CD4-positive, alpha-beta T cell treated with Interleukin-4 for 4 hours (primary cell): ENCODE results near the gene PLCD3.

ENCODE experiments used
- DNase-seq: peaks from one replicate; pipeline ENCODE4 v3.0.0-alpha.2; 2020

The PLCD3 gene, protein sequence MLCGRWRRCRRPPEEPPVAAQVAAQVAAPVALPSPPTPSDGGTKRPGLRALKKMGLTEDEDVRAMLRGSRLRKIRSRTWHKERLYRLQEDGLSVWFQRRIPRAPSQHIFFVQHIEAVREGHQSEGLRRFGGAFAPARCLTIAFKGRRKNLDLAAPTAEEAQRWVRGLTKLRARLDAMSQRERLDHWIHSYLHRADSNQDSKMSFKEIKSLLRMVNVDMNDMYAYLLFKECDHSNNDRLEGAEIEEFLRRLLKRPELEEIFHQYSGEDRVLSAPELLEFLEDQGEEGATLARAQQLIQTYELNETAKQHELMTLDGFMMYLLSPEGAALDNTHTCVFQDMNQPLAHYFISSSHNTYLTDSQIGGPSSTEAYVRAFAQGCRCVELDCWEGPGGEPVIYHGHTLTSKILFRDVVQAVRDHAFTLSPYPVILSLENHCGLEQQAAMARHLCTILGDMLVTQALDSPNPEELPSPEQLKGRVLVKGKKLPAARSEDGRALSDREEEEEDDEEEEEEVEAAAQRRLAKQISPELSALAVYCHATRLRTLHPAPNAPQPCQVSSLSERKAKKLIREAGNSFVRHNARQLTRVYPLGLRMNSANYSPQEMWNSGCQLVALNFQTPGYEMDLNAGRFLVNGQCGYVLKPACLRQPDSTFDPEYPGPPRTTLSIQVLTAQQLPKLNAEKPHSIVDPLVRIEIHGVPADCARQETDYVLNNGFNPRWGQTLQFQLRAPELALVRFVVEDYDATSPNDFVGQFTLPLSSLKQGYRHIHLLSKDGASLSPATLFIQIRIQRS

DNA sequence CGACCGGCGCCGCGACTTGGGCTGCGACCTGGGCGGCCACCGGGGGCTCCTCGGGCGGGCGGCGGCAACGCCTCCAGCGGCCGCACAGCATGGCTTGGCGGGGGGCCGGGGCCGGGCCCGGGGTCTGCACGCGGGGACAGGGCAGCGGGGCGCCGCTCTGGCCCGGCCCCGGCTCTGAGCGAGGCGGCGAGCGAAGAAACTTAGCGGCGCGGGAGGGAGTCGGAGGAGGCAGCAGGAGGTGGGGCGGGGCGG, at the start of gene PLCD3:
Gene PLCD3 (minus strand): TSS at position 196 of the 252 bp plus-strand sequence. CDS start 105 bp downstream, at position 91.
- DNase-seq, result peak; percentile 52

DNA sequence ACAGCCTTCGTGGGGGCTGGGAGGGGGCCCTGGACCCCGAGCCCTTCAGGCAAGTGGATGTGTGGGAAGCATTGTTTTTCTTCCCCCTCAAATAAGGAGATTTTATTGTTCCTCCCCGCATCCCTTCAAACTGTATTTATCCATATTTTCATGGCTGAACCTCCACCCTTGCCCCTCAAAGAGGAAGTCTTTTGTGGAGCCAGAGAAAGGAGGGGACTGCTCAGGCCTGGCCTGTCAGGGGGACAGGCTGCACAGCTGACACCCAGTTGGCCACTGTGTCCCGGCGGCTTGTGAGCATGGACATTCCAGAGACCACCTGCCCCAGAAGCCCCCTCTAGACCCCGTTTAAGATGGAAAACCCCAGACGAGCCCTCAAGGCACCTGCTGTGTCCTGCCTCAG, 45.2 kb upstream of the PLCD3 start:
- no peak for DNase-seq

DNA sequence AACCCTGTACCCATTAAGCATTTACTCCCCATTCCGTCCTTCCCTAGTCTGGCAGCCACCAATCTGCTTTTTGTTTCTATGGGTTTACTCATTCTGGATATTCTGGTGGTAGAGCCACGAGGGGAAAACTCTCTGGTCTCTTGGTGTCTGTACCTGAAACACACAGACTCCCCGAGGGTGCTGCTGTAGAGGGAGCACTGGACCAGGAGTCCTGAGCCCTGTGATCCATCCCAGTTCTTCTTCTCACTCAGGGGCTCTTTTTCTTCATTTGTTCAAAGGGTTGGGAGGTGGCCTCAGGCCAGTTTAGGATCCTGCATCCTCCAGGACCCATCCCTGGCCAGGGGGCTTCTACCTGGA, 43.4 kb upstream of the PLCD3 start:
- no peak for DNase-seq

DNA sequence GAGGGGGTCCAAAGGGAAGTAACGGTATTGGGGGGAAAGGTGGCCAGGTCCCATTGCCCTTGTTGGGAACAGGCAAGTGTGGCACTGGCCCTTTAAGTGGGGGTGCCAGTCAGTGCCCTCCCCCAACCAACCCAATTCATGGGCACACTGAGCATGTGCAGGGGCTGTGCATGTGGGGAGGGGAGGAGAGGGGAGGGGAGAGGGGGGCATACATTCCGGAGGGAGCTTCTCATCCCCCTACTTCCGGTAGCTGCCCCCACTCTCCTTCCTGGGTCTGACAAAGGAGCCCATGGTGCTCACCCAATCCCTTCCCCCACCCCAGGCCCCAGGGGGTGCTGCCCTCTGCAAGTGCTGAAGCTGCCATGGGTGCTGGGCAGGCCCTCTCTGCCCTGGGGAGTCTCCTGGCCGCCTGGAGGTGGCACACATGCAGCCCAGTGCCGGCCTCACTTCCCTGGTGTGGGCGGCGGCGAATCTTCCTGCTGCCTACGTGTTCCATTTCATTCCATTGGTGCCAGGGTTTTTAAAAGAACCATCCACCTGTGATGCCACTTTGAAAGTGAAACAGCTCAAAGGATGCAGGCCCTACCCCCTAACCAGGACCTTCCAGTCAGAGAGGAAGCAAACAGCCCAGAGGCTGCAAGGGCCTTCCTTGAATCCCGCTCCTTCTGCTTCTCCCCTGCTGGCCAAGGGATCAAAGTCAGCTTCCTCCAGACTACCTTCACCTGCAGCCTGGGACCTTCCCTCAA, 40.4 kb upstream of the PLCD3 start:
- DNase-seq, result peak; percentile 46

DNA sequence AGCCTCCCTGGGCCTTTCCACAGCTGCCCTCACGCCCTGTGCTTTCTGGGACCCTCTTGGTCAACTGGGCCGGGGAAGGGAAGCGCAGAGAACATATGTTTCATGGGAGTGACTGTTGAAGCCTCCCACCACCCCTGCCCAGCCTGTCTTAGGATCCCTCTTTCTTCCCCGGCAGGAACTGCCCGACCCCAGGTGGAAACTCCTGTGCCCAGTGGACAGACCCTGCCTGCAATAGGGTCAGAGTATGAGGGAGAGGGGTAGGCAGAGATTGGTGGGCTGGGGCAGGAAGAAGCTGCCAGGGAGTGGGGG, 39.9 kb upstream of the PLCD3 start:
- DNase-seq, result no peak

DNA sequence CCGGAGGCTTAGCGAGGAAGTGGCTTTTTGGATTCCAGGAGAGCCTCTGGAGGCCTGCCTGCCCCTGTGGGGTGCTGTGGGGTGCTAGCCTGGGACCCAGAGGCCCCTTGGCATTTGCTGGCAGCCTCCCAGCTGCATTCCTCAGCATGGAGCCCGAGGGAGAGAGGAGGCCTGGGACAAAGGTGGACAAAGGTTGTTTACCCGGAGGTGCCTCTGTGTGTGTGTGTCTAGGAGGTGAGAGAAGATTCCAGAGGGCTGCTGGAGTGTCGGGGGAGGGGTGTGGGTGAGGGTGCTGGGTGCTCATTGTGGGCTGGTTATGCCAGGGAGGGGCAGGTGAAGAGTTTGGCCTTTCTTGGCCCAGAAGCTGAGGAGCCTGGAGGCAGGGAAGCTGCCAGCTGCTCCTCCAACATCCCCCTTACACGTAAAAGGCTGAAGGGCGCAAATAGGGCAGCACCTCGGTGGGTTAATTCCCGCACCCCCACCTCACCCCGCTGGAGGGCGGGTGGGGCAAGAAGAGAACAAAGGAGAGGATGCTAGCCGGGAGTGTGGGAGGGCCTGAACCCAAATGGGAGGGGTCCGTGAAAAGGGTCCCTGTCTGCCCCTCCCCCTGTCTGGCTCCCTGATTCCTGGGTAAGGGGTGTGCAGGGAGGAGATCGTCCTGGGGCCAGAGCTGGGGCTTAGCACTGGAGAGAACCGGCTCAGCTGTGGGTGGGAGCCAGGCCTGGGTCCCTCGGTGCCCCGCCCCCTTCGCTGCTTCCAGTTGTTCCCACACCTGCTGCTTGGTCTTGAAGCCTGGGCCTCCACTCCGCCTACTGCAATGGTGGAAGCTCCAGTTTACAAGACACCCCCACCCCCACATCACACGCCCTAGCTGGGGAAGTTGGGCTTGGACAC, 39.3 kb upstream of the PLCD3 start:
- DNase-seq, result no peak

DNA sequence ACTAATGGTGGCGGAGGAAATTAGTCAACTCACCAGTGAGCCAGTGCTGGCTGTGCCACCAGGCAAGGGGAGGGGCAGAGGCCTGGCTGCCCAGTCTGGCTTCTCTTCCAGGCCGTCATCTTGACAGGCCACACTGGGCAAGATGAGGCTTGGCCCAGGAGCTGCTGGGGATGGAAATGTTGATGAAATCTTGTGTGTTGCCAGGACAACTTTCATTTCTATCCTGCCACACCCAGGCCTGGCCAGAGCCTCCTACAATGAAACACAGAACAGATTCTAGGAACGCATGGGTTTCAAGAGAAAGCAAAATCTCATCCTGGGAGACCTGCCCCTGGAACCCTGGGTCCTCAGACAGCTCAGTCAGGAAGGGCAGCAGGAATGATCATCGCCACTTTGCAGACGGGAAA, 38.6 kb upstream of the PLCD3 start:
- DNase-seq, result no peak

DNA sequence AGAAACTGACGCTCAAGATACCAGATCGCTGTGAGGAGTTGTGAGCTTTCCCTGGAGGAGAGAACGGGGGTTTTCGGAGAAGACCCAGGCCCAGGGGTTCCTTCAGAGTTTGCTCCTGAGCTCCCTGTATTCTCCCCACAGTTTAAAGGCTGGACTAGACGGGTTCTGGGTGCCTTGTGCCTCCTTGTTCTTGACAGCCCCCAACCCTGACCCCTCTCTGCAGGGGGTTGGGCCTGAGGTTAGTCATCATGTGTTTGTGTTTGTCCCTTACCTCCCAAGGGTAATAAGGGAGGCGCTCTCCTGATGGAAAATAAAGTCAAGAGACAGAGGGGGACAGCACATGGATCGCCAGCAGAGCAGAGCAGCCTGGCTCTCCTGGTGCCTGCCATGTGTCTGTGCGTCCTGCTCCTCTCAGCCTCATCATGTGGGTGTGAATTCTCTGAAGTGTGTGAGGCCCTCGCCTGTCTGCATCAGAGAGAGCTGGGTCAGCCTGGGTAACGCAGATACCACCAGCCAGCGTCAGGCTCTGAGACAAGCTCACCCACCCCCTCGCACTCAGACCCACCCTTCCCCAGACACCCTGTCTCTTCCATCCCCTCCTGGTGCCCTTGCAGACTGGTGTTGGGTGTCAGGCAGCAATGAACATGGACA, 38.1 kb upstream of the PLCD3 start:
- no peak for DNase-seq

DNA sequence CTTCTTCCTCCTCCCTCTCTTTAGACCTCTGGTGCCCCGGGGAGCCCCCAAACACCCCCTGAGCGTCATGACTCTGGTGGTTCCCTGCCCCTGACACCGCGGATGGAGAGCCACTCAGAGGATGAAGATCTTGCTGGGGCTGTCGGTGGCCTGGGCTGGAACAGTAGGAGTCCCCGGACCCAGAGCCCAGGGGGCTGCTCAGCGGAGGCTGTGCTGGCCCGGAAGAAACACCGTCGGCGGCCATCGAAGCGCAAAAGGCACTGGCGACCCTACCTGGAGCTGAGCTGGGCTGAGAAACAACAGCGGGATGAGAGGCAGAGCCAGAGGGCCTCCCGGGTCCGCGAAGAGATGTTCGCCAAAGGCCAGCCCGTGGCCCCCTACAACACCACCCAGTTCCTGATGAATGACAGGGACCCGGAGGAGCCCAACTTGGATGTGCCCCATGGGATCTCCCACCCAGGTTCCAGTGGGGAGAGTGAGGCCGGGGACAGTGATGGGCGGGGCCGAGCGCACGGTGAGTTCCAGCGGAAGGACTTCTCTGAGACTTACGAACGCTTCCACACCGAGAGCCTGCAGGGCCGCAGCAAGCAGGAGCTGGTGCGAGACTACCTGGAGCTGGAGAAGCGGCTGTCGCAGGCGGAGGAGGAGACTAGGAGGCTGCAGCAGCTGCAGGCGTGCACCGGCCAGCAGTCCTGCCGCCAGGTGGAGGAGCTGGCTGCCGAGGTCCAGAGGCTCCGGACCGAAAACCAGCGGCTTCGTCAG, 36.9 kb upstream of the PLCD3 start:
- DNase-seq, result no peak

DNA sequence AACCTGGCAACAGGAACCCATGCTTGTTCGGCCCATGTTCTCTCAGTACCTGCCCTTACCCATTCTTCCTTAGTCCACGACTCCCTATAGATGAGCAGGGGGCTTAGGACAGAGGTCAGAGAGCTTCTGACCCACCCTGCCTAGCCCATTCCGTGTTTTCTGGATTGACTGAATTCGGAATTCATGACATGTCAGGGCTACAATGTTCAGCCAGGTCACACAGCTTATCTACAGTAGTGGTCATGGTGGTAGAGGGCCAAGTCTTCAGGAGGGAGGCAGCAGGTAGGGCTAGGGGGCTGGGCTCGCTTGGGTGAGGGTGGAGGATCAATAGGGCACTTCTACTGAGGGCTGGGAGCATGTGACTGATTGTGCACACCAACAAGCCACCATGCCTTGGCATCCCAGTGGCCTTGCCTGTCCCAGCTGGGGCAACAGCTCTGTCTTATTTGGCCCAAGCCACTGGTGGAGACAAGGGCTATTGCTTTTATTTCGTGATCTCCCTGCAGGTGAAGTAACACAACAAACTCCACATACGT, 32.5 kb upstream of the PLCD3 start:
- no peak for DNase-seq

DNA sequence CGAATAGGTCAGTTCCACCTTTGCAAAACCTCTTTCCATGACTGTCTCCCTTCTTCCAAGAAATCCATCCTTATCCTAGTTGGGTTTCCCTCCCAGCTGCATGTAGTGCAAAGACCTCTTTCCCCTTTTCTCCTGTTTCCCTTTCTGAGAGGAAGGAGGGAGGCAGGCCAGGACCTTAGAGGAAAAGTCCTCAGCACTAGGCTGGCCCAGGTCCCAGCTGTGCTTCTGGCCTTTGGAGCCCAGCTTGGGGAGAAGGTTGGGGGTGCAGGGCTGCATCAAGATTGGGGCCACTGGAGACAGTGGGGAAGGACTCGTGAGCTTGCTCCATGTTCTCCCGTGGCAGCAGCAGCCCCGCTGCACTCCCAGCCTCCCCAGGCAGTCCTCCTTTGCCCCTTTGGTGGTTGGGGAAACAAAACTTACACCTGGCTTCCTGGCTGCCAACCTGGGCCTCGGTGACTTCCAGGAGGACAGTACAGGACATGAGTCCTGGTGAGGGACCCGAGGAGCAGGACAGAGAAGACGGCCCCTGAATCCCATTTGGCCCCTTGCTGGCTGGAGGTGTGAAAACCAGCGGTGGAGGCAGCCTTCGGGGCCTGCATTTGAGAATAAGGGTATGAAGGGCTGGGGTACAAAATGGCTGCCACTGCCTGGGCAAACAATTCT, 29.8 kb upstream of the PLCD3 start:
- DNase-seq, result no peak

DNA sequence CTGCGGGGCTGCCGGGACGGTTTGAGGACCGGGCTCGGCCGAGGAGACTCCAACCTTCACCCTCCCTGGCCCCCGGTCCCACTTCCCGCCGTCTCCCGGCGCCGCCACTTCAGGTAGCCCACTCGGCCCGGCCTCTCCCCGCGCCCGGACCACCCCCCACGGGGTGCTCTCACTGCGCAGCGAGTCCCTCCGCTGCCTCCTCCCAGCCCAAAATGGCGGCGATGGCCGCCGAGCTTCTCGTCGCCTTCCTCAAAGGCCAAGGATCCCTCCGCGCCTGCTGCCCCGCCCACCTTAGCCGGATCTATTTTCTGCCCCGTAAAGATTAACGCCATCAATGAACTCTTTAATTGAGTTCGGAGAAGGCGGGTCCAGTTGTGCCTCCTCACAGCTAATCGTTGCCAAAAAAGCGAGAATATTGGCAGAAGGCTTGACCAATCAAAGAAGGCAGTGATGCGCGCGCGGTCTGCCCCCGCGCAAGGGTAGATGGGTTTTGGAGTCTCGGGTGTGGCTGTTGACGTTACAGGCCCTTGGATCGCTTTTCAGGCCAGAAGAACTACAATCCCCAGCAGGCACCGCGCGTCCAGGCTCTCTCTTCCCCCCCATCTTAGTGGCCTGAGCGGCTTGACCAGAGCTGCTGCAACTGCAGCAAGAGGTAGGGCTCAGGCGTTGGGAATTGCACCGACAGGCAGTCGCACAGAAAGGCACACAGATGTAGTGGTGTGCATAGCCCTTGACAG, 29.1 kb upstream of the PLCD3 start, which contains the start of gene HEXIM2:
Gene HEXIM2 (plus strand): TSS at position 588 of the 737 bp plus-strand sequence. CDS start 919 bp downstream, outside the sequence.
- peak; percentile 100 for DNase-seq

DNA sequence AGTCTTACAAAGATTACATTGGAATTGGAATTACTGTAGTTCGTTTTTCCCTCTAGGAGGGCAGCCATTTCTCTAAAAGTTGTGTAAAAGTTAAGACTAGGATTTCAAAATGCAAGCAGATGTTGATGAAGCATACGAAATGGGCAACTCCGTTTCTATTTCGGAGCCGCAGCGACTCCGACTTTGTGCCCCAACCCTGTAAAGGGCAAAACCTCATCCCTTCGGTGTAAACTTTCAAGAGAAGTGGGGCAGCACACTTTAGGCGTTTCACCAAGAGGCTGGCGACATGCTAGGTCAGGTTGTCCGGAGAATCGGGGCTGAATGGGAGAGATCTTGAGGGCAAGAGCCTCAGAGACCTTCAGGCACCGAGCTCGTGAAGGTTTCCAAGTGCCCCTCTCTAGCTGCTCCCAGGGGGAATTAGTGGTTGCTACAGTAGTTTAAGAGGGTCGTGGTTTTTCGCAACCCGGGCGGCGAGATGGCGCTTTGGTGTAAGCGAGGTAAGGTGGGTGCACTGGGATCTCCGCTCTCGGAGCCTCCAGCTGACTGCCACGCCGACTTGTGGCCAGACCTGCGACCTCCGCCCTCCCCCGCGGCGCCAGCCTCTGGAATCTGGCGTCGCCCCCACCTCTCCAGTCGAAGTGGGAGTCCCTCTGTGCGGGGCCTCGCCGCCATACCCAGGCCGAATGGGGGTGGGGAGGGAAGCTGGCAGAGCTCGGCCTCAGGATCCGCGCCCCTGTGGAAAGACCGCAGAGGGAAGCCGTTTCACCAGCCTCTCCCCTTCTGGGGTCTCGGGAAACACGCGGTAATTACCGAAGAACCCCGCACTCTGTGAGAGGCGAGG, 28.4 kb upstream of the PLCD3 start:
- DNase-seq, result peak; percentile 44

DNA sequence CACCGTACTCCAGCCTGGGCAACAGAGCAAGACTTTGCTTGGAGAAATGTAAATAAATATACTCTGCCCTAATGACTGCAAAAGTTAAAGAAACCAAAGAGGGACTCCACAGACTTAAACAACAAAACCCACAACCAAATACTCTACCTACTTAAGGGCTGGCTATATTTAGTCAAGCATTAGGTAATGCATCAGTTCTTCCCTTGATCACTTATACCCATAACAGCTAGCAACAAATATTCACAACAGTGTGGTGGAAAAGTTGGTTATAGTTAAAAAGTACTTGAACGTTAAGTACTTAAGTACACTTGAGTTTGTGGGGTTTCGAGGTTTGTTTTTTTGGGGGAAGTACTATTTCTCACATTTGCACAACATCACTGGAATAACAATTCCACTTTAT, 23.9 kb upstream of the PLCD3 start:
- DNase-seq, result no peak

DNA sequence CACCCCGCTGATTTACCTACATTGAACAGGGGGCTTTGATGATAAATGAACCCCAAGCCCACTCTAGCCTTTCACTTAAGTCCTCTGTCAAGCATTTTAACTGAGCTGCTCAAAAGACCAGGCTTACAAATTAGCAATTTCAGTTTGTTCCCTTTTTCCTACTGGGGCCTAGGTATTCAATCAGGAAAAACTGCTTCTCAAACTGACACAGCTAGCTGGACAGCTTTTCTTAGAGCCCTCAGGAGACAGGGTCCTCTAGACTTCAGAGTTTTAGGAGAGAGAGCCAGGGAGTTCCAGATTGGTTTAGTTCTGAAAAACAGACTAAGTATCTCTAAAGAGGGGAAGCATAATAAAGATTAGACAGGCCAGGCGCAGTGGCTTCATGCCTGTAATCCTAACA, 23.2 kb upstream of the PLCD3 start:
- no peak for DNase-seq

DNA sequence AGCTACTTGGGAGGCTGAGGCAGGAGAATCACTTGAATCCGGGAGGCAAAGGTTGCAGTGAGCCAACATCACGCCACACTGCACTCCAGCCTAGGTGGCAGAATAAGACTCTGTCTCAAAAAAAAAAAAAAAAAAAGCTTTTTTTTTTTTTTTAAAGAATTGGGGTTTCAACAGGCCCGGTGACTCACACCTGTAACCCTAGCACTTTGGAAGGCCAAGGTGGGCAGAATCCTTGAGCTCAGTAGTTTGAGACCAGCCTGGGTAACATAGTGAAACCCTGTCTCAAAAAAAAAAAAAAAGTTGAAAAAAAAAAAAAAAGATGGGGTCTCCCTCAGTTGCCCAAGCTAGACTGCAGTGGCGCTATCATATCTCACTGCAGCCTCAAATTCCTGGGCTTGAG, 22.7 kb upstream of the PLCD3 start:
- peak; percentile 35 for DNase-seq

DNA sequence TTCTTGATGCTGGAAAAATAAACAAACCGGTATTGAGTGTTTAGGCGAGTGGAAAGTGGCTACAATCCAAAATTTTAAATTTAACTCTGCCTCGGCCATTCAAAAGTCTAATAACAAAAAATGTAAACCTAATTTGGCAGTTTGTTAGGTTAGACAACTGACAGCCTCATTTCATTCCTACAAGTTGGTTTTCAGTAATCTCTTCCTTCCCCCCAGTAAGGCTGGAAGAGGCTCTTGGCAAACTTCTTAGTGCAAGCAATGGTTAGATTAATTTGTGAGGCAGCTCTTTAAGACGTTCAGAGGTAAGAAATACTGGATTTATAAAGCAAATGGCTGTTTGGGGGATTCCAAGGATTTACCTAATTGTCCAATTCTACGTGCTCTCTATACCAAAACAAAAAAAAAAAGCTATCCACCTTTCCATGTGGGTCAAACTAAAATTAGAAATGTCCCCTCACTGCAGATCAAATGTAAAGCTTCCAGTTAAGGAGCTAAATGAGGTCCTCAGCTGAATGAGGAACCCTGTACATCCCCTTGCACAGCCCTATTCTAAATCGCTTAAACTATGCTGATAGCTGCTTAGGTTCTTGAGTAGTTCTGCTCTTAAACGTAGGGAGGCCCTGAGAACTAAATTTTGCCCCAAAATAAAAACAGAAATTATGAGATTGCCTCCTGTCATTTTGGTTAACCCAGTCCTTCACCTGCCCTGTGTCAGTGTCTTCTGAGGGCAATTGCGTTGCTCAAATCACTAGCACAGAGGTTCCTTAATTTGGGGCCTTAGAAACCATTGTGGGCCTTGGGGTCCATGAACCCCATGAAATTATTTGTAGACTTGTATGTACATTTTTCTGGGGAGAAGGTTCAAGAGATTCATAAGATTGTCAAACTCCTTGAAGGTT, 18.8 kb upstream of the PLCD3 start:
- DNase-seq, result no peak
